ENCODE results near the gene CACNA2D3.

Gene CACNA2D3

DNA sequence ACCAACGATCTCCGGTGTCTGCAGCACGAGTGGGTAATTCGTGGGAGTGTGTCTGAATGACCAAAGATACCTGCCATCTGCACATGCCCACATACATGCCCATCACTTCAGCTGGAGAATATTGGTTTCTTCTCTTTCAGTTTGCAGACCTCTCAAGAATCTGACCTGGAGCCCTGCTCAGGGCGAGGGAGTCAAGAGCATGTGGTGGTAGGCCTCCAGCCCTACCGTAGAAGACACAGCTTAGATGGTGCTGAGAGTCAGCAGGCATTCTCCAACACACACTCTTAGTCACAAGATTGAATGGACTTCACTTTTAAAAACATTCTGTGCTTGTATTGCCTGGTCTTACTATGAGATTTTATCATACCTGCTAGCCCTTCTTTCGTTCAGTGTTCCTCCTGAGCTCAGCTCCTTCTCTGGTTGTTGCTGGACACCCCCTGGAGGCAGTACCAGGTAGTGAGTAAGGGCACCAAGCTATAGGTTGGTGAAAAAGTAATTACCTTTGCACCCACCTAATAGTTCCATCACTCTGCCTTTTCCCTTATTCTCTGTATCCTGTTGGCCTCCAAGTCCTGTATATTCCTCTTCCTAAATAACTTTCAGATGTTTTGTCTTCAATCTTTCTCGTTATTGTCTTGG lies 252.0 kb downstream of the CACNA2D3 start:
- no peak for DNase-seq (ENCODE audit: low spot score)

GRCh38 chr3:54376142-54376807 lies 253.9 kb downstream of the CACNA2D3 start:
- DNase-seq (ENCODE audit: low spot score): no peak

- no peak for DNase-seq (ENCODE audit: low spot score)
Observed at GRCh38 chr3:54376939-54377578, 254.7 kb downstream of the CACNA2D3 start.

- no peak for DNase-seq (ENCODE audit: low spot score)
Observed at GRCh38 chr3:54378184-54378583, 255.8 kb downstream of the CACNA2D3 start.

DNA sequence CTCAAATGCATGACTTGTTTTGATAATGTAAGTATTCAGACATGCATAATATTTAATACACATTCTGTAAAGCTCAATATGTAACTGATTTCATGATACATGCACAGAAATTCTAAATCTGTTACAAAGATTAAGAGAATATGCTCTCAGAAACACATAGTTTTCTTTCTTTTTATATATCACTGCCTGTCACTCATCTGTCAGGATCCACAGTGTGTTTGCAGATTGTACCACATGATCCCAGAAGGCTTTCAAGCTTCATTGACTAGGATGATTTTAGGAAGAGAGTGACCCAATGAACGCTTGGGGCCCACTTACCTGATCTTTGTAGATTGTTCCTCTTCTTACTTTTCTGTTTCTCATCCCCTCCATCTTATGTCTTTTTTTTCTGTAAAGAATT lies 261.9 kb downstream of the CACNA2D3 start:
- no peak for DNase-seq (ENCODE audit: low spot score)

- DNase-seq (ENCODE audit: low spot score): no peak
Observed at GRCh38 chr3:54390582-54390981, 268.2 kb downstream of the CACNA2D3 start.

- no peak for DNase-seq (ENCODE audit: low spot score)
Observed at GRCh38 chr3:54393150-54393549, 270.8 kb downstream of the CACNA2D3 start.

DNA sequence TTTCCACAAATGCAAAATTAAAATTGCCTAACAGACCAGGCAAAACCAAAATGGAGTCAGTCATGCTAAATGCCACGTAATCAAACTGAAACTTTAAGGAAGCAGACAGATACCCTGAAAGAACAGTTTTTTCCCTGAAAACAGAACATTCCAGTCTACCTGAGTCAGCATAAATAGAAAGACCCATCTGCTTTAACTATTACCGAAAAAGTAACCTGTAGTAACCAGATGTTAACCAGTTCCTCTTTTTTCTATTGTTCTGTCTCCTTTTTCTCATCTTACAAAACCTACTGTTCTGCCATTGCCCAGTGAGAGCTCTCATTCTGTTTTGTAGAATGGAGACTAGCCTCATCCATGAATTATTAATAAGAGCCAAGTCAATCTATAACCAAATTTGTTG lies 286.0 kb downstream of the CACNA2D3 start:
- DNase-seq (ENCODE audit: low spot score): no peak

- no peak for DNase-seq (ENCODE audit: low spot score)
Observed at GRCh38 chr3:54421943-54422342, 299.6 kb downstream of the CACNA2D3 start.

DNA sequence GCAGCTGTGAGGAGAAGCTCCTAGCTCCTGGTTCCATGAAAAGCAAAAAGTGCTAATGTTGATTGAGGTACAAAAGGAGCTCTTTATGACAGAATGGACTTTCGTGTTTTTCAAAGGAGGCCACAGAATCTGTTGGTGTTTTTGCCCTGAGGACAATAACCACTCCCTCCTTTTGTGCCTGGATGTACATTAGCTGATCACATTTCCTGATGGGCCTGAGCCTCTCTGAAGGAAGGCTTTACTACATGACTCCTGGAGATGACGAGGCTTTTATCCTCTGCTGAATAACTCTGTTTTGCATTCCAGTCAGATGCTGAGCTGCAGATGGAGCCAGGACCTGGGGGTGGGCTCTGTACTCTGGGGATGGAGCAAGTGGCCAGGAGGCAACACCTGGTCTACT lies 301.9 kb downstream of the CACNA2D3 start:
- DNase-seq (ENCODE audit: low spot score): no peak

GRCh38 chr3:54426381-54426780 lies 304.0 kb downstream of the CACNA2D3 start:
- DNase-seq (ENCODE audit: low spot score): no peak

DNA sequence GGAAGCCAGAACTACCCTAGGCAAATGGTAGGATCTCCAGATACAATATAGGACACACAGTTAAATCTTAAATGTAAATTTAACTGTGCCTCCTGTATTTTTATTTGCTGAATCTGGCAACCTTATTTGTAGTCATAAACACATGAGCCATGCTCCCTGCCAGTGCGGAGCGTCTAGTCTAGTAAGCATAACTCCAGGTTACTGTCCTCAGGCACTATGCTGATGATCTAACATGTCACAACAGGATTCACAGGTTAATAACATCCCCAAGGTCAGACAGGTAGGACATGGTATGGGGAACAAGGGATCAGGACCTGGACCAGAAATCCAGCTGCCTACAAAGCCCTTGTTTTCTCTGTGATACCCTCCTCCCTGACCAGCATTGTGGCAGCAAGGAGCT lies 305.1 kb downstream of the CACNA2D3 start:
- no peak for DNase-seq (ENCODE audit: low spot score)

- DNase-seq (ENCODE audit: low spot score): peak; percentile 61
Observed at GRCh38 chr3:54427941-54428871, 305.9 kb downstream of the CACNA2D3 start.

- DNase-seq (ENCODE audit: low spot score): no peak
Observed at GRCh38 chr3:54432975-54433374, 310.6 kb downstream of the CACNA2D3 start.

GRCh38 chr3:54433846-54434245 lies 311.5 kb downstream of the CACNA2D3 start:
- DNase-seq (ENCODE audit: low spot score): peak; percentile 69

DNA sequence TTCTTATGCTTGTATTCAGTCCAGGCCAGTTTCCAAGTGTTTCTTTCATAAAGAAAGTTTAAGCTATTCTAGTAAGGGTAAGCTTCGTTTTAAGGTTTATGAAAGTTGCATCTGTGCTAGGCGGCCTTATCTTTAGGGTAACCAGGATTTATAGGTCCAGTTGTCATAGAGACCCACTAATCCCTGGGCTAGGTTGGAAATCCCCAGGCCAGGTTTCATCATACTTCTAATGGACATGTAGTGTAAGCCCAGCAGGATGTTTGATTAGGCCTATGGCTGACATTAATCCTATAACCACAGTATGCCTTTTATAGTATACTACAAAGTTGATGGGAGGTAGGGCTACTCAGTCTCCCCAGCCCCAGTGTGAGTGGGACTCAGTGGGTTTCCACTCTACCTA lies 312.4 kb downstream of the CACNA2D3 start:
- no peak for DNase-seq (ENCODE audit: low spot score)

DNA sequence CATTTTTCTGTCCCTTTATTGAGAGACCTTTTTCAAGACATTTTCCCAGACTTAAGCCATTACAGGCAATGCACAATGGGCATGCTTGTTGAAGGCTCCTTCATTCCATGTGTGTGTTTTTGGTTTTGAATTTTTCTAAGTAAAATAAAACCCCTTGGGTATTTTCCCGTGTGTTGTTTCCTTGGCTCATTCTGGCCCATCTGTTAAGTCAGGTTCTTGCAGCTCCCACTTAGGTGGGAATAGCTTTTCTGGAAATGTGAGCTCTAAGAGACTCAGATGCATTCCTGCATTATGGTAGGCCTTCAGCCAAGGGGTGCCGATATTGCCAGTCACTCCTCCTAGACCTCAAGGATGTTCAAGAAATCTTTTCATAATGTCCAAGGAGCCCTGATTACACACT lies 314.9 kb downstream of the CACNA2D3 start:
- no peak for DNase-seq (ENCODE audit: low spot score)

- no peak for DNase-seq (ENCODE audit: low spot score)
Observed at GRCh38 chr3:54443561-54444161, 321.3 kb downstream of the CACNA2D3 start.

GRCh38 chr3:54445630-54446029 lies 323.3 kb downstream of the CACNA2D3 start:
- no peak for DNase-seq (ENCODE audit: low spot score)

DNA sequence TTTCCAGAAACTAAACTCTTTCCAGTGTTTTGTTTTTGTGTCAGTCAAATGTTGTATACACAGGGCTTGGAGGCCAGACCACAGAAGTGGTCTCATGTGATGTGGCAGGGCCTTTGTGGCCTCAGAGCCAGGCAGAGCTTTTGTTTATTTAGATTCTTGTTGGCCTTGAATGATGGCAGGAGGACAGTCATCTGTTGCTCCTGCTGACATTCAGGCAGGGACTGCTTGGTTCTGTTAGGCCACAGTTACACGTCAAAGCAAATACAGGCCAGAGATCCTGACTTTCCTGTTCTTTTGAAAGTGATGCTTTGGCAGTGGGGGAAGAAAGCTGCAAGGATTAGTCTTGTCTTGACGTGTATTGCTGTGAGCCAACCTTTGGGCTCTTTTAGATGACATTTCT lies 325.1 kb downstream of the CACNA2D3 start:
- DNase-seq (ENCODE audit: low spot score): no peak

DNA sequence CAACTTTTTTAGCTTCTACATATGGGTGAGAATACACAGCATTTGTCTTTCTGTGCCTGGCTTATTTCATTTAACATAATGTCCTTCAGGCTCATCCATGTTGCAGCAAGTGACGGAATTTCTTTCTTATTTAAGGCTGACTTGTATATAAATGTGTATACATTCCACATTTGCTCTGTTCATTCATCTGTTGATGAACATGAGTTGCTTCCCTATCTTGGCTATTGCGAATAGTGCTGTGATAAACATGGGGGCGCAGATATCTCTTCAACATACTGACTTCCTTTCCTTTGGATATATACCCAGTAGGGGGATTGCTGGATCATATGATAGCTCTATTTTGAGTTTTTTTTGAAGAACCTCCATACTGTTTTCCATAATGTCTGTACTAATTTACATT lies 332.5 kb downstream of the CACNA2D3 start:
- DNase-seq (ENCODE audit: low spot score): no peak

DNA sequence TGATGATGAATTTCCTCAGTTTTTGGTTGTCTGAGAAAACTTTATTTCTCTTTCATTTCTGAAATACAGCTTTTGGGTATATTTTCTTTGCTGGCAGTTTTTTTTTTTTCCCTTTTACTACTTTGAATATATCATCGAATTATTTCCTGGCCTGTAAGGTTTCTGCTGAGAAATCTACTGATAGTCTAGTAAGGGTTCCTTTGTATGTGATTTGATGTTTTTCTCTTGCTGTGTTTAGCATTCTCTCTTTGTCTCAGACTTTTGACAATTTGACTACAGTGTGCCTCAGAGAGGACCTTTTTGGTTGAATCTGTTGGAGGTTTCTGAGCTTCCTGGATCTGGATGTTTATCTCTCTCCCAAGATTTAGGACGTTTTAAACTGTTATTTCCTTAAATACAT lies 336.0 kb downstream of the CACNA2D3 start:
- DNase-seq (ENCODE audit: low spot score): no peak

Measured in ecto neural progenitor cell (in vitro differentiated cells).